HG03520 (cell line): Measurements from ENCODE around the gene GPC5.
"Not testable (repeated sequence)": the region's sequence is repeated elsewhere in the genome, so short reads cannot be mapped to it uniquely, and the experiment has no call there.

Experiments used
- ATAC-seq: cut with Tn5 transposase; IDR thresholded peaks from one replicate; pipeline ENCODE4 v1.9.1; 2021; ENCODE audit warnings: mild to moderate bottlenecking, moderate library complexity; ENCODE audit not compliant: unreplicated experiment

Gene GPC5

GRCh38 chr13:92510416-92510815, 1112.0 kb downstream of the GPC5 start:
- no peak for ATAC-seq

GRCh38 chr13:92512852-92513251, 1114.4 kb downstream of the GPC5 start:
- ATAC-seq = no peak

GRCh38 chr13:92513672-92514071, 1115.3 kb downstream of the GPC5 start:
- no peak for ATAC-seq

- ATAC-seq = no peak
These were observed 1116.2 kb downstream of the GPC5 start for GRCh38 chr13:92514420-92515125.

GRCh38 chr13:92516878-92517277, 1118.5 kb downstream of the GPC5 start:
- ATAC-seq = not testable (repeated sequence)

- not testable (repeated sequence) for ATAC-seq
These were observed 1120.2 kb downstream of the GPC5 start for GRCh38 chr13:92518622-92519021.

GRCh38 chr13:92530364-92530763, 1131.9 kb downstream of the GPC5 start:
- ATAC-seq = no peak

- no peak for ATAC-seq
These were observed 1137.0 kb downstream of the GPC5 start for GRCh38 chr13:92535222-92536006.

GRCh38 chr13:92537471-92537870, 1139.0 kb downstream of the GPC5 start:
- ATAC-seq = no peak

- ATAC-seq = no peak
These were observed 1139.7 kb downstream of the GPC5 start for GRCh38 chr13:92538164-92538563.

- not testable (repeated sequence) for ATAC-seq
These were observed 1140.7 kb downstream of the GPC5 start for GRCh38 chr13:92539148-92539547.

GRCh38 chr13:92547266-92547665, 1148.8 kb downstream of the GPC5 start:
- ATAC-seq = no peak

- no peak for ATAC-seq
These were observed 1150.9 kb downstream of the GPC5 start for GRCh38 chr13:92549276-92549675.

- ATAC-seq = no peak
These were observed 1155.2 kb downstream of the GPC5 start for GRCh38 chr13:92553470-92554114.

- no peak for ATAC-seq
These were observed 1162.5 kb downstream of the GPC5 start for GRCh38 chr13:92560883-92561282.

- no peak for ATAC-seq
These were observed 1166.5 kb downstream of the GPC5 start for GRCh38 chr13:92564942-92565341.

- no peak for ATAC-seq
These were observed 1168.3 kb downstream of the GPC5 start for GRCh38 chr13:92566767-92567166.

- no peak for ATAC-seq
These were observed 1173.8 kb downstream of the GPC5 start for GRCh38 chr13:92572190-92572589.

- no peak for ATAC-seq
These were observed 1175.1 kb downstream of the GPC5 start for GRCh38 chr13:92573467-92574057.

- ATAC-seq = no peak
These were observed 1176.1 kb downstream of the GPC5 start for GRCh38 chr13:92574499-92574898.

GRCh38 chr13:92575777-92576176, 1177.4 kb downstream of the GPC5 start:
- ATAC-seq = no peak
